ENCODE results near the gene ZNF488.

DNA sequence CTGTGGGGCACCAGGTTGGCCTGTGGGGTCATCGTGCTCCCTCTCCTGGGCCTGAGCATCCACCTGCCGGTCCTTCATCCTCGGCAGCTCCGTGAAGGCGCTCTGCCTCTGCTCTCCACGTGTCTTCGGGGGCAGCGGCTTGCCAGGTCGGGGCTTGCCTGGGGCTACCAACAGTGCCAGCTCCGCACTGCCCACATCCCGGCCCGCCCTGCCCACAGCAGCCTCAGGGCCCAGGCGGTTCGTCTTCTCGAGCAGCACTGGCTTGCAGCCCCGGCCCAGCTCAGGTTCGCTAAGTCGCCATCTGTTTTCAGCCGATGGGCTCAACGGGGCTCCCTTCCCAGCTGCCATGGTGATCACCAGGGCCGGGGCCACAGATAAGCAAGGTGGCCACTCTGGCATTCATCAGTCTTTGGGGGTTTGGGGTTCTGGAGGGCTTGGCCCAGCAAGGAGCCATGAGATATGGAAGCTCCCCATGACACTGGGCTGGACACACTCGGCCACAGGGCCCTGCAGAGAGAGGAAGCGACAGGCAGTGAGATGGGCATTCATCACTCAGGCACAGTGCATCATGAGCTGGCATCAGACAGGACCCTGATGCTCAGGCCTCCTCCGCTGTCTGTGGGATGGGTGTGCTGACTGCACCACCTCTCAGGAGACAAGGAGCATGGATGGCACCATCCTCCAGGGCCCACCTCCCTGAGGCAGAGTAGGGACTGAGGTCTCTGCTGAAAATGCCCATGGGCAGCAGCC, 15.5 kb downstream of the ZNF488 start:
- no peak for TF ChIP-seq POLR2AphosphoS5 (IDR thresholded peaks at IDR 0.05; ENCODE audit: low read depth, low read length)
- TF ChIP-seq, protein P1, sequence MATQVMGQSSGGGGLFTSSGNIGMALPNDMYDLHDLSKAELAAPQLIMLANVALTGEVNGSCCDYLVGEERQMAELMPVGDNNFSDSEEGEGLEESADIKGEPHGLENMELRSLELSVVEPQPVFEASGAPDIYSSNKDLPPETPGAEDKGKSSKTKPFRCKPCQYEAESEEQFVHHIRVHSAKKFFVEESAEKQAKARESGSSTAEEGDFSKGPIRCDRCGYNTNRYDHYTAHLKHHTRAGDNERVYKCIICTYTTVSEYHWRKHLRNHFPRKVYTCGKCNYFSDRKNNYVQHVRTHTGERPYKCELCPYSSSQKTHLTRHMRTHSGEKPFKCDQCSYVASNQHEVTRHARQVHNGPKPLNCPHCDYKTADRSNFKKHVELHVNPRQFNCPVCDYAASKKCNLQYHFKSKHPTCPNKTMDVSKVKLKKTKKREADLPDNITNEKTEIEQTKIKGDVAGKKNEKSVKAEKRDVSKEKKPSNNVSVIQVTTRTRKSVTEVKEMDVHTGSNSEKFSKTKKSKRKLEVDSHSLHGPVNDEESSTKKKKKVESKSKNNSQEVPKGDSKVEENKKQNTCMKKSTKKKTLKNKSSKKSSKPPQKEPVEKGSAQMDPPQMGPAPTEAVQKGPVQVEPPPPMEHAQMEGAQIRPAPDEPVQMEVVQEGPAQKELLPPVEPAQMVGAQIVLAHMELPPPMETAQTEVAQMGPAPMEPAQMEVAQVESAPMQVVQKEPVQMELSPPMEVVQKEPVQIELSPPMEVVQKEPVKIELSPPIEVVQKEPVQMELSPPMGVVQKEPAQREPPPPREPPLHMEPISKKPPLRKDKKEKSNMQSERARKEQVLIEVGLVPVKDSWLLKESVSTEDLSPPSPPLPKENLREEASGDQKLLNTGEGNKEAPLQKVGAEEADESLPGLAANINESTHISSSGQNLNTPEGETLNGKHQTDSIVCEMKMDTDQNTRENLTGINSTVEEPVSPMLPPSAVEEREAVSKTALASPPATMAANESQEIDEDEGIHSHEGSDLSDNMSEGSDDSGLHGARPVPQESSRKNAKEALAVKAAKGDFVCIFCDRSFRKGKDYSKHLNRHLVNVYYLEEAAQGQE (IDR thresholded peaks at IDR 0.05; ENCODE audit: low read depth, low read length) = no peak
- TF ChIP-seq, protein P2, sequence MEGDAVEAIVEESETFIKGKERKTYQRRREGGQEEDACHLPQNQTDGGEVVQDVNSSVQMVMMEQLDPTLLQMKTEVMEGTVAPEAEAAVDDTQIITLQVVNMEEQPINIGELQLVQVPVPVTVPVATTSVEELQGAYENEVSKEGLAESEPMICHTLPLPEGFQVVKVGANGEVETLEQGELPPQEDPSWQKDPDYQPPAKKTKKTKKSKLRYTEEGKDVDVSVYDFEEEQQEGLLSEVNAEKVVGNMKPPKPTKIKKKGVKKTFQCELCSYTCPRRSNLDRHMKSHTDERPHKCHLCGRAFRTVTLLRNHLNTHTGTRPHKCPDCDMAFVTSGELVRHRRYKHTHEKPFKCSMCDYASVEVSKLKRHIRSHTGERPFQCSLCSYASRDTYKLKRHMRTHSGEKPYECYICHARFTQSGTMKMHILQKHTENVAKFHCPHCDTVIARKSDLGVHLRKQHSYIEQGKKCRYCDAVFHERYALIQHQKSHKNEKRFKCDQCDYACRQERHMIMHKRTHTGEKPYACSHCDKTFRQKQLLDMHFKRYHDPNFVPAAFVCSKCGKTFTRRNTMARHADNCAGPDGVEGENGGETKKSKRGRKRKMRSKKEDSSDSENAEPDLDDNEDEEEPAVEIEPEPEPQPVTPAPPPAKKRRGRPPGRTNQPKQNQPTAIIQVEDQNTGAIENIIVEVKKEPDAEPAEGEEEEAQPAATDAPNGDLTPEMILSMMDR (IDR thresholded peaks at IDR 0.05) = no peak
- no peak for TF ChIP-seq MXI1 (IDR thresholded peaks at IDR 0.05; ENCODE audit: low read depth, low read length)
- TF ChIP-seq RAD21 (IDR thresholded peaks at IDR 0.05; ENCODE audit: low read length) = no peak
- TF ChIP-seq RCOR1 (IDR thresholded peaks at IDR 0.05; ENCODE audit: low read length) = no peak
- TF ChIP-seq RFX5 (IDR thresholded peaks at IDR 0.05; ENCODE audit: low read length) = no peak
- TF ChIP-seq EP300 (IDR thresholded peaks at IDR 0.05; ENCODE audit: borderline replicate concordance in 1 of 2, low read depth in 1 of 2, low read length in 1 of 2) = no peak
- TF ChIP-seq, protein P3, sequence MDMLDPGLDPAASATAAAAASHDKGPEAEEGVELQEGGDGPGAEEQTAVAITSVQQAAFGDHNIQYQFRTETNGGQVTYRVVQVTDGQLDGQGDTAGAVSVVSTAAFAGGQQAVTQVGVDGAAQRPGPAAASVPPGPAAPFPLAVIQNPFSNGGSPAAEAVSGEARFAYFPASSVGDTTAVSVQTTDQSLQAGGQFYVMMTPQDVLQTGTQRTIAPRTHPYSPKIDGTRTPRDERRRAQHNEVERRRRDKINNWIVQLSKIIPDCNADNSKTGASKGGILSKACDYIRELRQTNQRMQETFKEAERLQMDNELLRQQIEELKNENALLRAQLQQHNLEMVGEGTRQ (IDR thresholded peaks at IDR 0.05; ENCODE audit: borderline replicate concordance, low read depth, low read length) = no peak
- TF ChIP-seq, protein P4, sequence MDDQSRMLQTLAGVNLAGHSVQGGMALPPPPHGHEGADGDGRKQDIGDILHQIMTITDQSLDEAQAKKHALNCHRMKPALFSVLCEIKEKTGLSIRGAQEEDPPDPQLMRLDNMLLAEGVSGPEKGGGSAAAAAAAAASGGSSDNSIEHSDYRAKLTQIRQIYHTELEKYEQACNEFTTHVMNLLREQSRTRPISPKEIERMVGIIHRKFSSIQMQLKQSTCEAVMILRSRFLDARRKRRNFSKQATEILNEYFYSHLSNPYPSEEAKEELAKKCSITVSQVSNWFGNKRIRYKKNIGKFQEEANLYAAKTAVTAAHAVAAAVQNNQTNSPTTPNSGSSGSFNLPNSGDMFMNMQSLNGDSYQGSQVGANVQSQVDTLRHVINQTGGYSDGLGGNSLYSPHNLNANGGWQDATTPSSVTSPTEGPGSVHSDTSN (IDR thresholded peaks at IDR 0.05) = no peak
